Neural cell (in vitro differentiated cells): ENCODE data around the gene SPX.

Experiments used
- CTCF ChIP-seq: fragments of 450-650 bp; IDR thresholded peaks from 2 replicates; pipeline ENCODE4 v1.5.1; 2014; ENCODE audit warnings: antibody characterized with exemption, mild to moderate bottlenecking, moderate library complexity; ENCODE audit not compliant: poor library complexity, severe bottlenecking
- EP300 ChIP-seq: fragments of 450-650 bp; conservative IDR thresholded peaks from 2 replicates; pipeline ENCODE4 v1.6.1; 2014; ENCODE audit warnings: antibody characterized with exemption, mild to moderate bottlenecking, moderate library complexity; ENCODE audit not compliant: poor library complexity, severe bottlenecking
- REST ChIP-seq: IDR thresholded peaks from 2 replicates; pipeline ENCODE4 v1.6.1; 2012; ENCODE audit warnings: borderline replicate concordance

- TF ChIP-seq EP300, result no peak
- no peak for TF ChIP-seq REST
- no peak for TF ChIP-seq CTCF
Observed at GRCh38 chr12:21561158-21561557, 35.1 kb downstream of the SPX start.
